ENCODE results near the gene STAT5A.
"Not testable (repeated sequence)": the region's sequence is repeated elsewhere in the genome, so short reads cannot be mapped to it uniquely, and the experiment has no call there.

The STAT5A gene

GRCh38 chr17:42308446-42308845 lies 20.1 kb downstream of the STAT5A start:
- DNase-seq (ENCODE audit: low read depth in 2 of 2), result no peak

GRCh38 chr17:42309142-42309541 lies 20.8 kb downstream of the STAT5A start:
- DNase-seq (ENCODE audit: low read depth in 2 of 2), result no peak

DNA sequence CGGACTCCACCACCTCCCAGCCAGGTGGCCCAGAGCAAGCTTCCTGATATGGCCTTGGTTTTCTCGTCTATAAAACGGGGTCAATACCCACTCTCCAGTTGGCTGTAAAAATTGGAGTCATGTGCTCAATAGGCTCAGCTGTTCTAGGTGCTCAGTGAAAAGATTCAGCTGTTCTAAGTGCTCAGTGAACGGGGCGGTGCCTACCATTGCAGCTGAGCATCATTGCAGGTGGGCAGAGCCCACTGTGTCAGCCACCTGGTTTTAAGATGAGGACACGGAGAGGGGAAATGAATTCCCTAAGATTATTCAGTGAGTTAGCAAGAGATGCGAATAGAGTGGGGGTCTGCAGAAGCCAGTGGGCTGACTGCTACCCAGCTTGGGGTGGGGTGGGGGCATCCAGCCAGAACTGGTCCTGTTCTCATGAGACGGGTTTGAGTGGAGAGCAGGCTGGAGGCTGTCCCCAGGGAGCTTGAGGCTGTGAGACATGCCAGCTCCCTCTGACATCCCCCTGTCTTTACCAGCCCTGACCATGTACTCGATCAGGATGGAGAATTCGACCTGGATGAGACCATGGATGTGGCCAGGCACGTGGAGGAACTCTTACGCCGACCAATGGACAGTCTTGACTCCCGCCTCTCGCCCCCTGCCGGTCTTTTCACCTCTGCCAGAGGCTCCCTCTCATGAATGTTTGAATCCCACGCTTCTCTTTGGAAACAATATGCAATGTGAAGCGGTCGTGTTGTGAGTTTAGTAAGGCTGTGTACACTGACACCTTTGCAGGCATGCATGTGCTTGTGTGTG lies 21.9 kb downstream of the STAT5A start:
- no peak for DNase-seq (ENCODE audit: low read depth in 2 of 2)

- DNase-seq (ENCODE audit: low read depth in 2 of 2), result no peak
Observed at GRCh38 chr17:42310787-42311215, 22.5 kb downstream of the STAT5A start.

- no peak for DNase-seq (ENCODE audit: low read depth in 2 of 2)
Observed at GRCh38 chr17:42311240-42312034, 23.1 kb downstream of the STAT5A start.

GRCh38 chr17:42312035-42312284 lies 23.7 kb downstream of the STAT5A start:
- no peak for DNase-seq (ENCODE audit: low read depth in 2 of 2)

- peak; percentile 62 to 67 for DNase-seq (ENCODE audit: low read depth in 2 of 2)
Observed at GRCh38 chr17:42312285-42313130, 24.2 kb downstream of the STAT5A start.

DNA sequence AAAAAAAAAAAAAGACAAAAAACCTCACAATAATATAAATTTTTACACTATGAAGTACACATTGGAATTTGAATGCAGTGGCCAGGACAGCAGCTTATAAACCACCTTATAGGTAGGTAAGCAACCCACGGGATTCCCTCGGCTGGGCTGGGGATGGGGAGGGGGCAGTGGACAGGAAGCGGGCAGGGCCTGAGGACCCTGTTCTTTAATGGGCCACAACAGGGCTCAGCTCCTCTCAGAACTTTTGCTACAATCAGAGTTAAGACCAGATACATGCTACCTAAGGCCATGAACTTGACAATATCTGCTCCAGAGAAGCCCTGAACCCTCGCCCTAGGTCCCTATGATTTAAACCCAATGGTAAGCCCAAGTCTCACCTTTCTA lies 25.1 kb downstream of the STAT5A start:
- DNase-seq (ENCODE audit: low read depth in 2 of 2), result no peak

GRCh38 chr17:42313773-42314566 lies 25.7 kb downstream of the STAT5A start:
- peak in 1 of 2 donors; percentile 29 for DNase-seq (ENCODE audit: low read depth in 2 of 2)

GRCh38 chr17:42315402-42316156 lies 27.3 kb downstream of the STAT5A start:
- no peak for DNase-seq (ENCODE audit: low read depth in 2 of 2)

GRCh38 chr17:42316755-42317154 lies 28.5 kb downstream of the STAT5A start:
- DNase-seq (ENCODE audit: low read depth in 2 of 2), result no peak

GRCh38 chr17:42317266-42317845 lies 29.1 kb downstream of the STAT5A start:
- DNase-seq (ENCODE audit: low read depth in 2 of 2), result no peak

DNA sequence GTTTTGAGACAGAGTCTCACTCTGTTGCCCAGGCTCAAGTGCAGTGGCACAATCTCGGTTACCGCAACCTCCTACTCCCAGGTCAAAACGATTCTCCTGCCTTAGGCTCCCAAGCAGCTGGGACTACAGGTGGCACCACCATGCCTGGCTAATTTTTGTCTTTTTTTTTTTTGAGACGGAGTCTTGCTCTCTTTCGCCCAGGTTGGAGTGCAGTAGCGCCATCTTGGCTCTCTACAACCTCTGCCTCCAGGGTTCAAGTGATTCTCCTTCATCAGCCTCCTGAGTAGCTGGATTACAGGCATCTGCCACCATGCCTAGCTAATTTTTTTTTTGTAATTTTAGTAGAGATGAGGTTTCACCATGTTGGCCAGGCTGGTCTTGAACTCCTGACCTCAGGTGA lies 29.7 kb downstream of the STAT5A start:
- DNase-seq (ENCODE audit: low read depth in 2 of 2), result not testable (repeated sequence)

- DNase-seq (ENCODE audit: low read depth in 2 of 2), result no peak
Observed at GRCh38 chr17:42321555-42321954, 33.3 kb downstream of the STAT5A start.

- peak; percentile 92 to 95 for DNase-seq (ENCODE audit: low read depth in 2 of 2)
Observed at GRCh38 chr17:42322382-42323267, 34.3 kb downstream of the STAT5A start.

DNA sequence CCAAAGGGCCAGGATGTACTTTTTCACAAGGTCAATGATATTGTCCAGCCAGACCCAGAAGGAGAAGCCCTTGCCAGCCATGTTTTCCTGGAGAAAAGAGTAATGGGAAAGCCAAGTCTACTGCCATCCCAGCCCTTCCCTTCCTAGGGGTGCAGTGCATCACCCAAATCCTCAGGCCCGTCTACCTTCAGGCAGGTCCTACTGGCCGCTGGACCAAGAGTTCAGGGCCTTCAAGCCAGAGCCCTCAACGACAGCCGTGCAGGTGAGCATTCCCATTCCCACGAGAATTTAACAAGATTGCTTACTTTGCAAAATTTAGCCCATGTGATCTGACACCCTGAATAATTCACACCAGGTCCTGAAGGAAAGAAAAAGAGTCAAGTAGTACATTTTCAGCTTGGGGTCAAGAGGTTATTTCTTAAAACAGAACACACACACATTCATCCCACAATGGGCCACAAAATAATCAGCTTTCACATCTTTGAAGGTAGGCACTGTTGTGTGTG lies 35.0 kb downstream of the STAT5A start:
- no peak for DNase-seq (ENCODE audit: low read depth in 2 of 2)

GRCh38 chr17:42325026-42325425 lies 36.7 kb downstream of the STAT5A start:
- no peak for DNase-seq (ENCODE audit: low read depth in 2 of 2)

DNA sequence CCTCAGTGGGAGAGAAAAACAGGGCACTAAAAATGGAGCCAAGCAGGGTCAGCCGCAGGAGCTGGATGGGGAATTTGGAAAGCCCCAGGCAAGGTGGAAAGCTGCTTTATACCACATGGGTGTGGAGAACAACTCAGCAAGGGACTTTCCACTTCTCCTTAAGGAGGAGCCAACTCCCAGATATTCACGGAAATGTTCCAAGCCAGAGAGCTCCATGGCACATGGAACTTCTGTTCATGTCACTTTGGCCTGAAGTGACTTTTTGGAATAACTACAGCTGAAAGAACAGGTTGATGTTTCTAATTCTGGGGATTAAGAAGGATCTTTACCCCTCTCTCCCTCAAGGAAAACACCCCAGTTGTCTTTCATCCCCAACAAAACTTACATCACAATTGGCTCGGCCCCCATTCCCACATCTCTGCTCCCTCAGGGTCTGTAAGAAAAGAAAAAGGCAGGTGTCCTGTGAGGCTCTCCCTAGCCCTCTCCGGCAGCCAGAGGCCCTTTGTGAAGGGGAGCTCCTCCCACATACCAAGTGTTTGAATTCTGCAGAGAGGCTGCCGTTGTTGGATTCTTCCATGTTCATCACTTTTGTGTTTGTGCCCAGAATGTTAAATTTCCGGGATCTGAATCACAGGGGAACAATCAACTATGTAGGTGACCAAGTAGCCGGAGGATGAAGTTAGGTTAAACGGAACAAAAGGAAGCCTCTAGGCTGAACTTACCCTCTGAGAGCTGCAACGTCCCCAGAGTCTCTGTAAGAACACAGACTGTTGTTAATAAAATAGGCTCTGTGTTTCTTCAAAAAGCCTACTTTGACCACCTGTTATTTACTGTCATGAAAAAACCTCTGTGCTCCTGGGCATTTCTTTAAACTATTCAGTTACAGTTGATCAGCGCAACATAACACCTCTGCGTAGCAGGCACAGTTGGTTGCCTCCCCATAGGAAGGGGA lies 41.0 kb downstream of the STAT5A start:
- no peak for DNase-seq (ENCODE audit: low read depth in 2 of 2)

Measured in stimulated activated CD4-positive, alpha-beta T cell treated with anti-CD3 and anti-CD28 coated beads, Interleukin-1b, Interleukin-23, amount 100 ng/mL, for 4 hours (primary cell).